ENCODE data around the gene PLIN5.

The PLIN5 gene

GRCh38 chr19:4500841-4501591 lies 34.0 kb downstream of the PLIN5 start:
- H3K9me3 Mint-ChIP-seq, result no peaks in the 10 kb centered on the region
- H3K4me1 Mint-ChIP-seq (ENCODE audit: low read depth), result peaks cover 1% of the 10 kb centered on the region
- no peak overlapping the region for H3K27ac Mint-ChIP-seq
- no peak overlapping the region for H3K4me3 Mint-ChIP-seq
- no peaks in the 10 kb centered on the region for H3K27me3 Mint-ChIP-seq
- H3K36me3 Mint-ChIP-seq (ENCODE audit: low read depth), result peaks cover 10% of the 10 kb centered on the region

- no peaks in the 10 kb centered on the region for H3K4me1 Mint-ChIP-seq (ENCODE audit: low read depth)
These were observed 35.2 kb downstream of the PLIN5 start for GRCh38 chr19:4499855-4500254.

DNA sequence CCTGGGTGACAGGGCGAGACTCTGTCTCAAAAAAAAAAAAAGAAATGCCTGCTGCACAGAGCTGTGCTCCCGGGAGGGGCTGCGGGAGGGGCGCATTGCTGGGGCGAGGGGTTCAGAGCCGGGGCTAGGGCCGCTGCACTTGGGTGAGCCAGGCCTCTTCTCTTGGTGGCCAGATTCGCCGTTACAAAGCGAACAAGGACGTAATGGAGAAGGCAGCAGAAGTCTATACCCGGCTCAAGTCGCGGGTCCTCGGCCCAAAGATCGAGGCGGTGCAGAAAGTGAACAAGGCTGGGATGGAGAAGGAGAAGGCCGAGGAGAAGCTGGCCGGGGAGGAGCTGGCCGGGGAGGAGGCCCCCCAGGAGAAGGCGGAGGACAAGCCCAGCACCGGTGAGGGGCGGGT lies 35.7 kb downstream of the PLIN5 start:
- Mint-ChIP-seq H3K9me3 (no peaks in the 10 kb centered on the region), H3K36me3 (ENCODE audit: low read depth) (peaks cover 3% of the 10 kb centered on the region), H3K4me1 (ENCODE audit: low read depth) (no peaks in the 10 kb centered on the region), H3K27me3 (no peaks in the 10 kb centered on the region), H3K4me3 (no peak overlapping the region), H3K27ac (no peak overlapping the region)

More at GRCh38 chr19:4499855-4500254, 35.2 kb downstream of the PLIN5 start:
- Mint-ChIP-seq H3K36me3 (ENCODE audit: low read depth) (peaks cover 3% of the 10 kb centered on the region), H3K27ac (no peak overlapping the region), H3K27me3 (no peaks in the 10 kb centered on the region), H3K9me3 (no peaks in the 10 kb centered on the region), H3K4me3 (no peak overlapping the region)

GRCh38 chr19:4498694-4499093 lies 36.3 kb downstream of the PLIN5 start:
- Mint-ChIP-seq H3K27ac (no peak overlapping the region), H3K27me3 (no peaks in the 10 kb centered on the region), H3K9me3 (no peaks in the 10 kb centered on the region), H3K4me3 (no peak overlapping the region), H3K36me3 (ENCODE audit: low read depth) (peaks cover 3% of the 10 kb centered on the region), H3K4me1 (ENCODE audit: low read depth) (no peaks in the 10 kb centered on the region)

- no peaks in the 10 kb centered on the region for H3K4me1 Mint-ChIP-seq (ENCODE audit: low read depth)
- H3K4me3 Mint-ChIP-seq, result no peak overlapping the region
- no peaks in the 10 kb centered on the region for H3K9me3 Mint-ChIP-seq
- H3K36me3 Mint-ChIP-seq (ENCODE audit: low read depth), result peaks cover 3% of the 10 kb centered on the region
- no peak overlapping the region for H3K27ac Mint-ChIP-seq
- H3K27me3 Mint-ChIP-seq, result no peaks in the 10 kb centered on the region
These were observed 37.1 kb downstream of the PLIN5 start for GRCh38 chr19:4497770-4498389.

- Mint-ChIP-seq H3K36me3 (ENCODE audit: low read depth) (peaks cover 3% of the 10 kb centered on the region), H3K4me1 (ENCODE audit: low read depth) (no peaks in the 10 kb centered on the region), H3K4me3 (no peak overlapping the region)
These were observed 38.7 kb downstream of the PLIN5 start for GRCh38 chr19:4496304-4496703.

DNA sequence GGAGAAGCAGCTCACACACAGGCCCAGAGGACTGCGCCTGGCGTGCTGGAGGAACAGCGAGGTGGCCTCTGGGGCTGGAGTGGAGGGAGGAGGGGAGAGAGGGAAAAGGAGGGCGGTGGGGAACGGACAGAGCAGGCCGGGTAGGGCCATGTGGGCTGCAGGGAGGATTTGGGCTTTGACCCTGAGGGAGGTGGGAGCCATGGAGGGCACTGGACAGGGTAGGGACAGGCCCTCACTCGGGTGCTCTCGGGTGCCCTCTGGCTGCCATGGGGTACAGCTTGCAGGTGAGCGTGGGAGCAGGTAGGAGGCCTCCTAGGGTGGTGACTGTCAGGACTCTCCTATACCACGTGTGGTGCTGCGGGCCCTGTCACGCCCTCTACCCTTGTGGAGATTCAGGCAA lies 39.6 kb downstream of the PLIN5 start:
- Mint-ChIP-seq H3K27me3 (no peaks in the 10 kb centered on the region), H3K36me3 (ENCODE audit: low read depth) (peaks cover 2% of the 10 kb centered on the region), H3K4me3 (no peak overlapping the region)

More at GRCh38 chr19:4496304-4496703, 38.7 kb downstream of the PLIN5 start:
- Mint-ChIP-seq H3K9me3 (no peaks in the 10 kb centered on the region), H3K27ac (no peak overlapping the region), H3K27me3 (no peaks in the 10 kb centered on the region)

GRCh38 chr19:4494691-4495064 lies 40.3 kb downstream of the PLIN5 start:
- Mint-ChIP-seq H3K4me3 (no peak overlapping the region), H3K27me3 (no peaks in the 10 kb centered on the region), H3K9me3 (no peaks in the 10 kb centered on the region), H3K27ac (no peak overlapping the region), H3K36me3 (ENCODE audit: low read depth) (peaks cover 7% of the 10 kb centered on the region), H3K4me1 (ENCODE audit: low read depth) (no peaks in the 10 kb centered on the region)

More for the DNA sequence above, 39.6 kb downstream of the PLIN5 start:
- Mint-ChIP-seq H3K27ac (no peak overlapping the region), H3K9me3 (no peaks in the 10 kb centered on the region), H3K4me1 (ENCODE audit: low read depth) (no peaks in the 10 kb centered on the region)

GRCh38 chr19:4493929-4494690 lies 40.9 kb downstream of the PLIN5 start:
- H3K4me1 Mint-ChIP-seq (ENCODE audit: low read depth), result no peaks in the 10 kb centered on the region
- H3K4me3 Mint-ChIP-seq, result no peak overlapping the region

GRCh38 chr19:4493104-4493928 lies 41.7 kb downstream of the PLIN5 start:
- Mint-ChIP-seq H3K27ac (no peak overlapping the region), H3K36me3 (ENCODE audit: low read depth) (peaks cover 8% of the 10 kb centered on the region), H3K9me3 (no peaks in the 10 kb centered on the region), H3K4me1 (ENCODE audit: low read depth) (no peaks in the 10 kb centered on the region), H3K27me3 (no peaks in the 10 kb centered on the region), H3K4me3 (no peak overlapping the region)

More at GRCh38 chr19:4493929-4494690, 40.9 kb downstream of the PLIN5 start:
- peaks cover 8% of the 10 kb centered on the region for H3K36me3 Mint-ChIP-seq (ENCODE audit: low read depth)
- H3K27me3 Mint-ChIP-seq, result no peaks in the 10 kb centered on the region
- H3K27ac Mint-ChIP-seq, result no peak overlapping the region
- H3K9me3 Mint-ChIP-seq, result no peaks in the 10 kb centered on the region

DNA sequence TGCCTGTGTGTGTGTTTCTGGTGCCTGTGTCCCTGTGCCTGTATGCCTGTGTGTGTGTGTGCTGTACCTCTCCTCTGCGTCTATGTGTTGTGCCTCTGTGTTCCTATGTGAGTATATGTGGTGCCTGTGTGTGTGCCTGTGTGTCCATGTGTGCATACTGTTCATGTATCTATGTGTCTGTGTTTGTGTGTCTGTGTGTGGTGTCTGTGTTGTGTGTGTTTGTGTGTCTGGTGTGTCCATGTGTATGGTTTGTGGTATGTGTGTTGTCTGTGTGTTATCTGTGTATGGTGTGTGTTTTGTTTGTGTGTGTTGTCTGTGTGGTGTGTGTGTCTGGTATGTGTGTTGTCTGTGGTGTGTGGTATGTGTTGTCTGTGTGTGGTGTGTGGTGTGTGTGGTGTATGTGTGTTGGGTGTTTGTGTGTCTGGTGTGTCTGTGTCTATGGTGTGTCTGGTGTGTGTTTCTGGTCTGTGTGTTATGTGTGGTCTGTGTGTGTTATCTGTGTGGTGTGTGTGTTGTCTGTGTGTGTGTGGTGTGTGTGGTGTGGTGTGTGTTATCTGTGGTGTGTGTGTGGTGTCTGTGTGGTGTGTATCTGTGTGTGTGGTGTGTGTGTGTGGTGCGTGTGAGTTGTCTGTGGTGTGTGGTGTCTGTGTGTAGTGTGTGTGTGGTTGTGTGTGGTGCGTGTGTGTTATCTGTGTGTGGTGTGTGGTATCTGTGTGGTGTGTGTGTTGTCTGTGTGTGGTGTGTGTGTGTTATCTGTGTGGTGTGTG lies 42.5 kb downstream of the PLIN5 start:
- no peaks in the 10 kb centered on the region for H3K9me3 Mint-ChIP-seq
- no peaks in the 10 kb centered on the region for H3K4me1 Mint-ChIP-seq (ENCODE audit: low read depth)
- no peak overlapping the region for H3K27ac Mint-ChIP-seq
- H3K36me3 Mint-ChIP-seq (ENCODE audit: low read depth), result peaks cover 8% of the 10 kb centered on the region
- H3K27me3 Mint-ChIP-seq, result no peaks in the 10 kb centered on the region
- H3K4me3 Mint-ChIP-seq, result no peak overlapping the region

DNA sequence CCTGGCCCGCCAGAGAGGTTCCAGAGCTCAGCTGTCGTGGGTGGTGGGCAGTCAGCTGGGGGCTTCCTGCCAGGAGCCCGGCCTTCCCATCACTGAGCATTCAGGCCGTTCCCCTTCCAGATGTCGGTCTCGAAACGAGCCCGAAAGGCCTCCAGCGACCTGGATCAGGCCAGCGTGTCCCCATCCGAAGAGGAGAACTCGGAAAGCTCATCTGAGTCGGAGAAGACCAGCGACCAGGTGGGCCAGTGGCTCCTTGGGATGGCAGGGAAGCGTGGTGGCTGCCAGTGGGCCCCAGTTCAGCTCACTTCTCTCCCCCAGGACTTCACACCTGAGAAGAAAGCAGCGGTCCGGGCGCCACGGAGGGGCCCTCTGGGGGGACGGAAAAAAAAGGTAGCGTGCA lies 43.6 kb downstream of the PLIN5 start:
- Mint-ChIP-seq H3K9me3 (no peaks in the 10 kb centered on the region), H3K4me3 (no peak overlapping the region), H3K4me1 (ENCODE audit: low read depth) (no peaks in the 10 kb centered on the region), H3K36me3 (ENCODE audit: low read depth) (peaks cover 8% of the 10 kb centered on the region), H3K27me3 (no peaks in the 10 kb centered on the region), H3K27ac (no peak overlapping the region)

- H3K4me3 Mint-ChIP-seq, result no peak overlapping the region
These were observed 46.5 kb downstream of the PLIN5 start for GRCh38 chr19:4488496-4488895.

DNA sequence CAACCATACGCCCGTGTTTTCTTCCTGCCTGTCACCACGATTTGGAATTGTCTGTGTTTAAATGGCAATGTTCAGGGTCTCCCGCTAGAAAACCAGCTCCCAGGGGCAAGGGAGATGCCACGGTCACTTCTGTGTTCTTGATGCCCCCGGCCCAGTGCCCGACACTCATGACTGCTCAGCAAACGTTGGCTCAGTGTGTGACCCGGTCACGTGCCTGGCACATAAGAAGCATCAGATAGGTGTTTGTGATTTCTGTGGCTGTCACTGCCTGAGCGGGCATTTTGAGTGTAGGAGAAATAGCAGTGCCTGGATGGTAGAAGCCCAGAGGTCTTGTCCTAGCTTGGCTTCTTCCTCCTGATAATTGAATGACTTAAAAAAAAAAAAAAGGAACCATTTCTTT lies 47.5 kb downstream of the PLIN5 start:
- Mint-ChIP-seq H3K36me3 (ENCODE audit: low read depth) (peaks cover 17% of the 10 kb centered on the region), H3K9me3 (no peaks in the 10 kb centered on the region), H3K4me3 (no peak overlapping the region), H3K27ac (no peak overlapping the region), H3K4me1 (ENCODE audit: low read depth) (no peaks in the 10 kb centered on the region), H3K27me3 (no peaks in the 10 kb centered on the region)

More at GRCh38 chr19:4488496-4488895, 46.5 kb downstream of the PLIN5 start:
- H3K27ac Mint-ChIP-seq, result no peak overlapping the region
- H3K27me3 Mint-ChIP-seq, result no peaks in the 10 kb centered on the region
- H3K4me1 Mint-ChIP-seq (ENCODE audit: low read depth), result no peaks in the 10 kb centered on the region
- no peaks in the 10 kb centered on the region for H3K9me3 Mint-ChIP-seq
- H3K36me3 Mint-ChIP-seq (ENCODE audit: low read depth), result peaks cover 17% of the 10 kb centered on the region
